Mesothelial cell of epicardium (in vitro differentiated cells): Measurements from ENCODE around the gene SEPTIN11. TPM values are rescaled to one million over a fixed set of nuclear protein-coding genes. Genes with fewer than 3 reads are reported as not detected.
"Not testable (repeated sequence)": the region's sequence is repeated elsewhere in the genome, so short reads cannot be mapped to it uniquely, and the experiment has no call there.

Source experiments
- DNase-seq, 2 experiments: peaks; one replicate each; pipeline ENCODE4 v3.0.0; 2021; ENCODE audit warnings: low spot score in 2 of 2; ENCODE audit not compliant: unreplicated experiment in 2 of 2
- H3K27ac Mint-ChIP-seq: 2 replicates; pipeline ENCODE4 v1.8.0; 2021; ENCODE audit warnings: mixed read lengths
- H3K27me3 Mint-ChIP-seq: 2 replicates; pipeline ENCODE4 v1.8.0; 2021; ENCODE audit warnings: low read depth, mixed read lengths
- H3K36me3 Mint-ChIP-seq: 2 replicates; pipeline ENCODE4 v1.8.0; 2021; ENCODE audit warnings: mixed read lengths
- H3K4me1 Mint-ChIP-seq: 2 replicates; pipeline ENCODE4 v1.8.0; 2021; ENCODE audit warnings: mixed read lengths
- H3K4me3 Mint-ChIP-seq: 2 replicates; pipeline ENCODE4 v1.8.0; 2021; ENCODE audit warnings: mild to moderate bottlenecking, moderate library complexity, mixed read lengths
- H3K9me3 Mint-ChIP-seq: 2 replicates; pipeline ENCODE4 v1.8.0; 2021; ENCODE audit warnings: mixed read lengths
- CTCF ChIP-seq: fragments of 200-600 bp; sonication (generic); IDR thresholded peaks from one replicate; pipeline ENCODE4 v1.5.0; 2021; ENCODE audit warnings: antibody characterized with exemption; ENCODE audit not compliant: unreplicated experiment
- total RNA-seq: library from RNA; stranded (reverse); gene quantifications from 3 replicates; pipeline ENCODE4 v1.2.1, GENCODE V29; 2021

SEPTIN11 gene
- total RNA-seq, 1 donor from 2014 or later = 88.5 TPM

DNA sequence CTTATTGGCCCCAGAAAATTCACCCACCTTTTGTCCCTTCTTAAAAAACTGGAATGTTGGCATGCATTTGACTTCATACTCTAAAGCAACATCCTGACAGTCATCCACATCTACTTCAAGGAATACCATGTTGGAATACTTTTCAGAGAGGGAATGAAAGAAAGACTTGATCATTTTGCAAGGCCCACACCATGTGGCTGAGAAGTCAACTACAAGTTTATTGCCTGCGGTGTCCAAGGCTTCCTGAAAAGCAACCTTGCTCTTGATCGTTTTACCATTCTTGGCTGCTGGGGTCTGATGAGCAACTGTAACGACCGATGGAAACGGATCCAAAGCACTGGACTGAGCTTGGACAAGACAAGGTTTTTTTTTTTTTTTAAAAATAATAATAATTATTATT is 9.3 kb downstream of the SEPTIN11 start:
- no peaks in the 10 kb centered on the region for H3K9me3 Mint-ChIP-seq
- TF ChIP-seq CTCF = no peak
- H3K27ac Mint-ChIP-seq = no peak overlapping the region
- H3K4me3 Mint-ChIP-seq = no peak overlapping the region
- no peak for DNase-seq
- no peaks in the 10 kb centered on the region for H3K27me3 Mint-ChIP-seq
- no peaks in the 10 kb centered on the region for H3K36me3 Mint-ChIP-seq
- peaks cover 2% of the 10 kb centered on the region for H3K4me1 Mint-ChIP-seq

DNA sequence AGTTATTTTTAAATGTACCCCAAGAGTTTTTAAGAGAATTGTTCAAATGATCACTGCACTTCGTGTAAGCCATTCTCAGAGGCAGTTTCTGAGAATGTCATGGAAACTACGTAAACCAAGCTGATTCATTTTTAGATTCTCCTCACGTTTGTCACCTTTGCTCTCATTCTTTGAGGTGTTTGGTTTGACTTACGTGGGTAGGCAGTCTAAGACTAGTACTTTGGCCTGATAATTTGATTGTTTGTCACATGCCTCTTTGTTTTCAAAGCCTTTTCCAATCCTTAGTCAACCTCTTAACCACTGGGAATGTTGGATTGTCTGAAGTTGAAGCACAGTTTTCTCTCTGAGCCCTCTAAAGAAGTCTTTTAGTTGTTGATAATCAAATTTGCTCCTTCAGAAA is 10.5 kb downstream of the SEPTIN11 start:
- TF ChIP-seq CTCF = no peak
- H3K9me3 Mint-ChIP-seq = peaks cover 3% of the 10 kb centered on the region
- H3K36me3 Mint-ChIP-seq = peaks cover 4% of the 10 kb centered on the region
- no peaks in the 10 kb centered on the region for H3K4me1 Mint-ChIP-seq
- H3K27me3 Mint-ChIP-seq = no peaks in the 10 kb centered on the region
- DNase-seq = no peak
- no peak overlapping the region for H3K27ac Mint-ChIP-seq
- no peak overlapping the region for H3K4me3 Mint-ChIP-seq

DNA sequence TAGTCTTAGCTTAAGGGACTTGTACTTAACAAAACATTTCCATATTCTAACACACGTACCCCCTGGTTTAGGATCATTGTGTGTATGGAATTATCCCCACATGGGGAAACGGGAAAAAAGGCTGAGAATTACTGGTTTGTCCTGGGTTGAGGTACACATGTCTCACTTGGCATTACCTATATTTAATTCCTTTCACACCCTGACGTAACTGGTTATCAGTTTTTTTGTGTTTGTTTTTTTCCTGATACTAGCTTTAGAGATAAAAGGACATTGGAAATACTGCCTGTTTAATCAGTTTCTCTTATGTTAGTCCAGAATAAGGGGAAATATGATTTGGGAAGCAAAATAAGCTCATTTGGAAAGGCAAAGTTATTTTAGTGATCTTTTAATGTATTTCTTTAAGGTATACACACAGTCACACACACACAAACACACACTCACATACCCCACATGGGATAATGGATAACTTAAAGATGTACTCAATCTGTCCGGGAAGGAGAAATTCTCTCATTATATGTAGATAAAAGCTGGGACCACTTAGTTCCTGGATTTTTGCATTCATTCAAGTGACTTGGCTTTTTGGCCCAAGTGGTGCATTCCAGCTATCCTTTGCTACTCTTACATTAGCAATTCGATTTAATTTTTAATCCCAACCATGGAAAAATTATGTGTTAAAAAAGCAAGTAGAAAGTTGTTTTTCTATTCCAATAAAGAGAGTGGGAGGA is 13.0 kb downstream of the SEPTIN11 start:
- TF ChIP-seq CTCF = no peak
- DNase-seq = no peak
- no peaks in the 10 kb centered on the region for H3K27me3 Mint-ChIP-seq
- H3K9me3 Mint-ChIP-seq = peaks cover 3% of the 10 kb centered on the region
- no peak overlapping the region for H3K27ac Mint-ChIP-seq
- peaks cover 4% of the 10 kb centered on the region for H3K36me3 Mint-ChIP-seq
- no peak overlapping the region for H3K4me3 Mint-ChIP-seq
- no peaks in the 10 kb centered on the region for H3K4me1 Mint-ChIP-seq

GRCh38 chr4:76963131-76963750 is 13.7 kb downstream of the SEPTIN11 start:
- Mint-ChIP-seq H3K4me3 (no peak overlapping the region), H3K4me1 (no peaks in the 10 kb centered on the region), H3K27me3 (no peaks in the 10 kb centered on the region), H3K9me3 (peaks cover 3% of the 10 kb centered on the region), H3K27ac (no peak overlapping the region), H3K36me3 (peaks cover 4% of the 10 kb centered on the region)
- TF ChIP-seq CTCF = no peak
- DNase-seq = no peak

DNA sequence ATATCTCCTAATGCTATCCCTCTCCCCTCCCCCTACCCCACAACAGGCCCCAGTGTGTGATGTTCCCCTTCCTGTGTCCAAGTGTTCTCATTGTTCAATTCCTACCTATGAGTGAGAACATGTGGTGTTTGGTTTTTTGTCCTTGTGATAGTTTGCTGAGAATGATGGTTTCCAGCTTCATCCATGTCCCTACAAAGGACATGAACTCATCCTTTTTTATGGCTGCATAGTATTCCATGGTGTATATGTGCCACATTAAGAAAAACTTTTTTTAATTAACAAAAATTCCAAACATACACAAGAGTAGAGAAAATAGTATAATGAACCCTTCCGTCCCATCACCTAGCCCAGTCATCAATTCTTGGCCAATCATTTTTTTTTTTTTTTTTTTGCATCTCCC is 14.4 kb downstream of the SEPTIN11 start:
- not testable (repeated sequence) for H3K4me1 Mint-ChIP-seq, H3K4me3 Mint-ChIP-seq, DNase-seq, H3K27ac Mint-ChIP-seq, H3K9me3 Mint-ChIP-seq, H3K36me3 Mint-ChIP-seq, H3K27me3 Mint-ChIP-seq

GRCh38 chr4:76964769-76965168 is 15.2 kb downstream of the SEPTIN11 start:
- Mint-ChIP-seq H3K27me3 (no peaks in the 10 kb centered on the region), H3K9me3 (peaks cover 3% of the 10 kb centered on the region), H3K27ac (no peak overlapping the region), H3K4me1 (no peaks in the 10 kb centered on the region), H3K36me3 (peaks cover 4% of the 10 kb centered on the region), H3K4me3 (no peak overlapping the region)
- DNase-seq = no peak
- TF ChIP-seq CTCF = no peak
